CD4-positive, alpha-beta T cell treated with Interleukin-4 for 1 hour (primary cell): ENCODE data around the gene BIRC6.
A peak's percentile ranks its signal among the peaks of the same experiment; 100 is the strongest.
"Not testable (repeated sequence)": the region's sequence is repeated elsewhere in the genome, so short reads cannot be mapped to it uniquely, and the experiment has no call there.

Experiments used
- DNase-seq, 2 donors: peaks; one replicate each; pipeline ENCODE4 v3.0.0-alpha.2; 2020 to 2022

Gene BIRC6

GRCh38 chr2:32356681-32357317 lies at the start of gene BIRC6:
Gene BIRC6, plus strand, starts transcription at chr2:32357023. Its CDS starts 139 bp downstream, at chr2:32357162.
- peak; percentile 93 to 95 for DNase-seq

- no peak for DNase-seq
These were observed 46.2 kb upstream of the BIRC6 start for GRCh38 chr2:32310577-32310976.

- no peak for DNase-seq
These were observed 41.9 kb upstream of the BIRC6 start for GRCh38 chr2:32314886-32315285.

GRCh38 chr2:32328679-32329078 lies 28.1 kb upstream of the BIRC6 start:
- DNase-seq = not testable (repeated sequence)

- not testable (repeated sequence) for DNase-seq
These were observed 27.4 kb upstream of the BIRC6 start for GRCh38 chr2:32329180-32329980.

GRCh38 chr2:32330136-32330535 lies 26.7 kb upstream of the BIRC6 start:
- DNase-seq = no peak

- no peak for DNase-seq
These were observed 14.0 kb upstream of the BIRC6 start for GRCh38 chr2:32342801-32343200.

- DNase-seq = not testable (repeated sequence)
These were observed 6.0 kb upstream of the BIRC6 start for GRCh38 chr2:32350797-32351196.

GRCh38 chr2:32355976-32356680 lies 695 bp upstream of the BIRC6 start:
- DNase-seq = peak in 1 of 2 donors; percentile 6

GRCh38 chr2:32357318-32358110 lies 691 bp downstream of the BIRC6 start:
- DNase-seq = peak in 1 of 2 donors; percentile 20

GRCh38 chr2:32358111-32358482 lies 1.3 kb downstream of the BIRC6 start:
- peak in 1 of 2 donors; percentile 22 for DNase-seq

- no peak for DNase-seq
These were observed 3.6 kb downstream of the BIRC6 start for GRCh38 chr2:32360416-32360815.

GRCh38 chr2:32362997-32363396 lies 6.2 kb downstream of the BIRC6 start:
- DNase-seq = not testable (repeated sequence)

GRCh38 chr2:32363597-32363996 lies 6.8 kb downstream of the BIRC6 start:
- no peak for DNase-seq

- DNase-seq = not testable (repeated sequence)
These were observed 7.5 kb downstream of the BIRC6 start for GRCh38 chr2:32364290-32364689.

- DNase-seq = not testable (repeated sequence)
These were observed 8.9 kb downstream of the BIRC6 start for GRCh38 chr2:32365679-32366078.

GRCh38 chr2:32366595-32366994 lies 9.8 kb downstream of the BIRC6 start:
- no peak for DNase-seq

GRCh38 chr2:32369222-32369621 lies 12.4 kb downstream of the BIRC6 start:
- no peak for DNase-seq

- DNase-seq = not testable (repeated sequence)
These were observed 14.1 kb downstream of the BIRC6 start for GRCh38 chr2:32370942-32371341.

- DNase-seq = no peak
These were observed 15.8 kb downstream of the BIRC6 start for GRCh38 chr2:32372519-32373182.

GRCh38 chr2:32375228-32375892 lies 18.5 kb downstream of the BIRC6 start:
- no peak for DNase-seq

- DNase-seq = no peak
These were observed 19.9 kb downstream of the BIRC6 start for GRCh38 chr2:32376756-32377155.
